HCT116 (cell line): Measurements from ENCODE around the gene CDK13. TPM values are rescaled to one million over a fixed set of nuclear protein-coding genes. Genes with fewer than 3 reads are reported as not detected.

ENCODE experiments used
- ATAC-seq: fragments of 200-7000 bp; cut with Tn5 transposase; 2 replicates; pipeline ENCODE4 v1.9.1; 2020; ENCODE audit warnings: mild to moderate bottlenecking, moderate library complexity
- BruUV-seq: library from RNA; stranded (reverse); fragments of 400-500 nt; replicated peaks from 2 replicates; lab custom pipeline; 2021; lab: Mats Ljungman, UMichigan
- CTCF ChIA-PET: fragments of 300-600 bp; sonication (Branson Sonifier 250); formaldehyde crosslinking; loops from one replicate; lab custom pipeline; 2021; ENCODE audit warnings: antibody characterized with exemption; lab: Charles Lee
- POLR2A ChIA-PET: fragments of 300-600, 350-600 bp; sonication (Branson Sonifier 250); formaldehyde crosslinking; loops from one replicate; lab custom pipeline; 2021; ENCODE audit warnings: antibody characterized with exemption; lab: Charles Lee
- RAD21 ChIA-PET, 2 experiments: fragments of 300-600 bp; sonication (Branson Sonifier 250); formaldehyde crosslinking; loops; one replicate each; lab custom pipeline; 2023; ENCODE audit warnings: low total read pairs in 2 of 2; ENCODE audit not compliant: uncharacterized antibody in 2 of 2, unreplicated experiment in 2 of 2, low non-redundant PET in 1 of 2; lab: Charles Lee
- DNase-seq: peaks from one replicate; pipeline ENCODE4 v3.0.0-alpha.2; 2010; ENCODE audit warnings: low read depth, low spot score
- H2AFZ ChIP-seq: fragments of 200-600 bp; shearing (Covaris generic), sonication (generic); 2 replicates; pipeline ENCODE4 v1.6.1; 2017; ENCODE audit warnings: low read depth, mixed run types, mixed read lengths, antibody characterized with exemption, low read length; ENCODE audit not compliant: poor library complexity, severe bottlenecking
- H3K27ac ChIP-seq: 2 replicates; pipeline ENCODE4 v1.5.1; 2012; ENCODE audit warnings: low read depth, low read length
- H3K27me3 ChIP-seq: fragments of 200-600 bp; sonication (generic); 2 replicates; pipeline ENCODE4 v1.6.1; 2016; ENCODE audit warnings: mixed run types, low read length, mixed read lengths; ENCODE audit not compliant: insufficient read depth
- H3K36me3 ChIP-seq, 2 experiments: fragments of 200-500 bp in 1 of 2; fragments of 200-600 bp in 1 of 2; sonication (Bioruptor generic) in 1 of 2; sonication (generic) in 1 of 2; 2 replicates each; pipeline versions ENCODE4 v1.5.1 to v1.6.1; 2014 to 2016; ENCODE audit warnings: low read length in 2 of 2, inconsistent platforms in 1 of 2, mixed read lengths in 1 of 2, mixed run types in 1 of 2; ENCODE audit not compliant: insufficient read depth in 2 of 2, control insufficient read depth in 1 of 2
- H3K4me1 ChIP-seq, 2 experiments: fragments of 200-600 bp in 1 of 2; sonication (generic) in 1 of 2; 2 replicates each; pipeline versions ENCODE4 v1.5.1 to v1.6.1; 2012 to 2017; ENCODE audit warnings: low read length in 2 of 2, inconsistent platforms in 1 of 2, mild to moderate bottlenecking in 1 of 2, mixed read lengths in 1 of 2, mixed run types in 1 of 2, moderate library complexity in 1 of 2; ENCODE audit not compliant: insufficient read depth in 2 of 2, control insufficient read depth in 1 of 2
- H3K4me2 ChIP-seq: fragments of 200-600 bp; sonication (generic); 2 replicates; pipeline ENCODE4 v1.6.1; 2017; ENCODE audit warnings: mixed run types, low read length, mixed read lengths
- H3K4me3 ChIP-seq, 2 experiments: fragments of 200-600 bp in 1 of 2; sonication (generic) in 1 of 2; replicated peaks in 1 of 2; 2 replicates each; pipeline ENCODE4 v1.5.1; 2011 to 2016; ENCODE audit warnings: low read length in 2 of 2, control low read depth in 1 of 2, low read depth in 1 of 2, mild to moderate bottlenecking in 1 of 2, mixed read lengths in 1 of 2, mixed run types in 1 of 2
- H3K79me2 ChIP-seq: fragments of 200-600 bp; sonication (generic); 2 replicates; pipeline ENCODE4 v1.6.1; 2017; ENCODE audit warnings: mild to moderate bottlenecking, mixed run types, low read length, moderate library complexity, mixed read lengths; ENCODE audit not compliant: insufficient read depth
- H3K9ac ChIP-seq: fragments of 200-600 bp; sonication (generic); 2 replicates; pipeline ENCODE4 v1.6.1; 2016; ENCODE audit warnings: low read length, mixed read lengths
- H3K9me2 ChIP-seq: fragments of 200-600 bp; sonication (generic), shearing (Covaris generic); 2 replicates; pipeline ENCODE4 v1.6.1; 2017; ENCODE audit warnings: mixed run types, mild to moderate bottlenecking, moderate library complexity; ENCODE audit not compliant: insufficient read depth
- H3K9me3 ChIP-seq, 2 experiments: fragments of 200-500 bp in 1 of 2; fragments of 200-600 bp in 1 of 2; sonication (Bioruptor generic) in 1 of 2; sonication (generic) in 1 of 2; 2 replicates each; pipeline ENCODE4 v1.6.1; 2014 to 2017; ENCODE audit warnings: low read length in 2 of 2, mixed read lengths in 2 of 2, inconsistent platforms in 1 of 2, low read depth in 1 of 2, mild to moderate bottlenecking in 1 of 2, mixed run types in 1 of 2, moderate library complexity in 1 of 2; ENCODE audit not compliant: control insufficient read depth in 1 of 2, insufficient read depth in 1 of 2
- H4K20me1 ChIP-seq: fragments of 200-600 bp; sonication (generic), shearing (Covaris generic); 2 replicates; pipeline ENCODE4 v1.6.1; 2017; ENCODE audit warnings: mixed run types, mild to moderate bottlenecking, moderate library complexity; ENCODE audit not compliant: insufficient read depth
- ATF3 ChIP-seq: IDR thresholded peaks from 2 replicates; pipeline ENCODE4 v1.6.1; 2012
- CEBPB ChIP-seq: IDR thresholded peaks from 2 replicates; pipeline ENCODE4 v1.6.1; 2012; ENCODE audit warnings: low read depth
- EGR1 ChIP-seq: IDR thresholded peaks from 2 replicates; pipeline ENCODE4 v1.6.1; 2012; ENCODE audit warnings: low read depth
- ELF1 ChIP-seq: IDR thresholded peaks from 2 replicates; pipeline ENCODE4 v1.6.1; 2012; ENCODE audit warnings: low read depth, borderline replicate concordance
- EZH2 ChIP-seq: fragments of 200-600 bp; sonication (generic); IDR thresholded peaks from 2 replicates; pipeline ENCODE4 v1.6.1; 2017; ENCODE audit warnings: antibody characterized with exemption, mixed run types
- EZH2phosphoT487 ChIP-seq: fragments of 200-600 bp; IDR thresholded peaks from 2 replicates; pipeline ENCODE4 v1.6.1; 2018; ENCODE audit warnings: antibody characterized with exemption, borderline replicate concordance
- POLR2A ChIP-seq: IDR thresholded peaks from 2 replicates; pipeline ENCODE4 v1.7.0; 2011; ENCODE audit warnings: borderline replicate concordance; ENCODE audit not compliant: insufficient read depth, insufficient read length; ENCODE audit errors: extremely low read depth
- RAD21 ChIP-seq: IDR thresholded peaks from 2 replicates; pipeline ENCODE4 v1.6.1; 2012; ENCODE audit warnings: low read depth, mild to moderate bottlenecking
- REST ChIP-seq: IDR thresholded peaks from 2 replicates; pipeline ENCODE4 v1.6.1; 2012; ENCODE audit warnings: low read depth
- SIN3A ChIP-seq: IDR thresholded peaks from 2 replicates; pipeline ENCODE4 v1.6.1; 2012; ENCODE audit warnings: low read depth
- SRF ChIP-seq: IDR thresholded peaks from 2 replicates; pipeline ENCODE4 v1.6.1; 2012; ENCODE audit warnings: low read depth
- TCF7L2 ChIP-seq: IDR thresholded peaks from 2 replicates; pipeline ENCODE4 v1.7.0; 2011; ENCODE audit warnings: borderline replicate concordance, inconsistent platforms; ENCODE audit not compliant: insufficient read depth, insufficient read length; ENCODE audit errors: extremely low read depth
- ZFX ChIP-seq: fragments of 450-650 bp; IDR thresholded peaks from 2 replicates; pipeline ENCODE4 v1.6.1; 2017
- ZNF274 ChIP-seq: fragments of 200-500 bp; sonication (Bioruptor generic); IDR thresholded peaks from 2 replicates; pipeline ENCODE4 v1.6.1; 2014; ENCODE audit warnings: mild to moderate bottlenecking, low read depth, low read length, inconsistent platforms
- intact Hi-C: fragments of 100-400 bp; cut with micrococcal nuclease; formaldehyde crosslinking; loops from 2 replicates; pipeline ENCODE4 v1.10.0; 2022
- total RNA-seq: library from RNA; stranded (reverse); gene quantifications from one replicate; pipeline ENCODE4 v1.2.1, GENCODE V29; 2021; ENCODE audit not compliant: unreplicated experiment

Gene CDK13
- total RNA-seq, 1 experiment from 2014 or later = 28.8 TPM

GRCh38 chr7:39910108-39910869 is 39.8 kb upstream of the CDK13 start:
- no peaks in the 10 kb centered on the region for H3K27me3 ChIP-seq
- ChIA-PET RAD21 (no interaction called here), CTCF (interaction anchor here (2.8 kb wide), 1 partner anchor 14 kb away, joined by 17 read pairs; no protein-coding TSS in a partner anchor), POLR2A (no interaction called here)
- H3K4me3 ChIP-seq = no peak overlapping the region
- no peaks in the 10 kb centered on the region for H3K4me1 ChIP-seq
- TF ChIP-seq RAD21 (no peak), EZH2 (no peak), ZFX (no peak; the same call in 1 of the 2 replicates), POLR2A (no peak), ZNF274 (no peak), ATF3 (no peak)
- no peaks in the 10 kb centered on the region for H3K9me2 ChIP-seq
- H2AFZ ChIP-seq = no peak overlapping the region
- H3K4me2 ChIP-seq = no peak overlapping the region
- no peaks in the 10 kb centered on the region for H3K9me3 ChIP-seq
- no peak overlapping the region for H3K9ac ChIP-seq
- intact Hi-C loops = no loop called here
- no peak overlapping the region for H3K27ac ChIP-seq
- ATAC-seq (no peak), DNase-seq (no peak)
- H4K20me1 ChIP-seq = no peaks in the 10 kb centered on the region
- BruUV-seq = no TSS peak
- H3K36me3 ChIP-seq = no peaks in the 10 kb centered on the region
- H3K79me2 ChIP-seq = no peaks in the 10 kb centered on the region

- BruUV-seq = no TSS peak
- Histone ChIP-seq H3K27ac (no peak overlapping the region), H3K9ac (no peak overlapping the region), H3K4me2 (no peak overlapping the region), H2AFZ (no peak overlapping the region), H3K4me3 (no peak overlapping the region), H3K9me3 (no peaks in the 10 kb centered on the region), H3K9me2 (no peaks in the 10 kb centered on the region), H3K36me3 (no peaks in the 10 kb centered on the region), H3K79me2 (no peaks in the 10 kb centered on the region), H4K20me1 (no peaks in the 10 kb centered on the region), H3K27me3 (no peaks in the 10 kb centered on the region), H3K4me1 (no peaks in the 10 kb centered on the region)
- TF ChIP-seq REST (no peak), CEBPB (no peak), TCF7L2 (no peak), ELF1 (no peak), RAD21 (no peak), SIN3A (no peak), ZFX (no peak), ATF3 (no peak), EGR1 (no peak), EZH2 (no peak), SRF (no peak), EZH2phosphoT487 (no peak)
- intact Hi-C loops = no loop called here
- POLR2A ChIA-PET = no interaction called here
- CTCF ChIA-PET = interaction anchor here (2.8 kb wide), 1 partner anchor 15 kb away, joined by 17 read pairs; no protein-coding TSS in a partner anchor
- RAD21 ChIA-PET = no interaction called here
- no peak for DNase-seq
- ATAC-seq = peak; percentile 55; the same call in 1 of the 2 replicates
Measured at GRCh38 chr7:39911167-39911566, 38.9 kb upstream of the CDK13 start.
